T-helper 17 cell (primary cell): Measurements from ENCODE around the gene FIGNL2. TPM values are rescaled to one million over a fixed set of nuclear protein-coding genes. Genes with fewer than 3 reads are reported as not detected.
"Not testable (repeated sequence)": the region's sequence is repeated elsewhere in the genome, so short reads cannot be mapped to it uniquely, and the experiment has no call there.

ENCODE experiments used
- ATAC-seq: fragments of 150-1000 bp; cut with Tn5 transposase; 2 replicates; pipeline ENCODE4 v1.10.0; 2021; ENCODE audit warnings: mild to moderate bottlenecking, moderate library complexity
- DNase-seq, 3 donors: peaks; one replicate each; pipeline versions ENCODE4 v3.0.0 to v3.0.0-alpha.2; 2020 to 2021
- H3K9me3 ChIP-seq: one replicate; pipeline ENCODE4 v1.7.0; 2013; ENCODE audit warnings: low read length, mild to moderate bottlenecking; ENCODE audit not compliant: control insufficient read depth, poor library complexity, severe bottlenecking
- H3K27ac Mint-ChIP-seq: one replicate; pipeline ENCODE4 v1.8.0; 2022; ENCODE audit warnings: mild to moderate bottlenecking, moderate library complexity, mixed read lengths
- H3K27me3 Mint-ChIP-seq: one replicate; pipeline ENCODE4 v1.8.0; 2022; ENCODE audit warnings: mixed read lengths
- H3K36me3 Mint-ChIP-seq: one replicate; pipeline ENCODE4 v1.8.0; 2022; ENCODE audit warnings: low read depth, mixed read lengths
- H3K4me1 Mint-ChIP-seq: one replicate; pipeline ENCODE4 v1.8.0; 2022; ENCODE audit warnings: mild to moderate bottlenecking, mixed read lengths
- H3K4me3 Mint-ChIP-seq: one replicate; pipeline ENCODE4 v1.8.0; 2022; ENCODE audit warnings: mild to moderate bottlenecking, moderate library complexity, mixed read lengths
- total RNA-seq, 4 donors: library from RNA in 2 of 4; stranded (reverse) in 2 of 4; gene quantifications; one replicate each; pipeline ENCODE4 v1.2.3 and lab custom pipeline; 2022 to 2026

FIGNL2 gene
- total RNA-seq, 2 donors from 2014 or later = 0.42 to 0.76 TPM

DNA sequence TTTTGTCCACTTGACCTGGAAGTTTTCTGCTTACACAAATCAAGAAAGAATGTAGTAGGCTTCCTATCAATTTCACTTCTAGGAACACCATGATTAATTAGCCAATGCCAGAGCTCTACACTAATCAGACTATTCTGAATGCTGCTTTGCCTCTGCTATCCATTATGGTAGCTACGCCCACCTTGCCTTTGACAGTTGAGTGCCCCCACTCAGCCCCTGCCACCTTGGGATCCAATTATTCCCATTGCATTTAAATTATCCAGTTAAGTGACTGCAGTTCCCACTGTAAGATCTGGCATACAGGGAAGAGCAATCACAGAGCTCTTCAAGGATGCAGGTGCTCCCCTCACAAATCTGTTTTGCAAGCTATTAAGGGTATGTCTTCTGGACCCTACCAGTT is 47.5 kb downstream of the FIGNL2 start:
- H3K9me3 ChIP-seq = no peaks in the 10 kb centered on the region
- no peak for DNase-seq
- Mint-ChIP-seq H3K4me3 (no peak overlapping the region), H3K4me1 (no peaks in the 10 kb centered on the region), H3K36me3 (no peaks in the 10 kb centered on the region), H3K27me3 (no peaks in the 10 kb centered on the region), H3K27ac (no peak overlapping the region)
- no peak for ATAC-seq

DNA sequence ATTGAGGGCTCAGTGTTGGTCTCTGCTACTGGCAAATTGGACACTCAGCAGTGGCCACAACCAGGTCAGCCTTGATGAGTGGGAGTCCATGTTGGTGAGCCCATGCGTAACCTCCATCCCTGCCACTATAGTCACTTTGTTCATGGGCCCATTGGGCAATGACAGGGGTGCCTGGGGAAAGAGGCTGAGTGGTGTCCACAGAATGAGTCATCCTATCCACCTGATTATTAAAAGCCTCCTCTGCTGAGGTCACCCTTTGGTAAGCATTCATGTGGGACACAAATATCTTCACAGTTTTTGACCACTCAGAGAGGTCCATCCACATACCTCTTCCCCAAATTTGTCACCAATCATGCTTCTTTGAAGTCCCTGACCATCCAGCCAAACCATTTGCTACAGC is 50.0 kb downstream of the FIGNL2 start:
- no peak for DNase-seq
- ATAC-seq = no peak
- H3K27me3 Mint-ChIP-seq = no peaks in the 10 kb centered on the region
- no peaks in the 10 kb centered on the region for H3K9me3 ChIP-seq
- no peak overlapping the region for H3K4me3 Mint-ChIP-seq
- no peaks in the 10 kb centered on the region for H3K36me3 Mint-ChIP-seq
- no peak overlapping the region for H3K27ac Mint-ChIP-seq
- no peaks in the 10 kb centered on the region for H3K4me1 Mint-ChIP-seq

DNA sequence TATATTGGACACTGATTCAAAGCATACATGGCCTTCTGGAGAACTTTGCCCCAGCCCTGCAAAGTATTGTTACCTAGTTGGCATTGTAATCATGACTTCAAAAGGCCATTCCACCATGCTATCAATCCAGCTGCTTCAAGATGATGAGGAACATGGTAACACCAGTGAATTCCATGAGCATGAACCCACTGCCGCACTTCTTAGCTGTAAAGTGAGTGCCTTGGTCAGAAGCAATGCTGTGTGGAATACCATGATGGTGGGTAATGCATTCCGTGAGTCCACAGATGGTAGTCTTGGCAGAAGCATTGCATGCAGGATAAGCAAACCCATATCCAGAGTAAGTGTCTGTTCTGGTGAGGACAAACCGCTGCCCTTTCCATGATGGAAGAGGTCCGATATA is 50.5 kb downstream of the FIGNL2 start:
- not testable (repeated sequence) for H3K9me3 ChIP-seq, H3K4me3 Mint-ChIP-seq, H3K36me3 Mint-ChIP-seq, H3K27me3 Mint-ChIP-seq, H3K4me1 Mint-ChIP-seq, ATAC-seq, DNase-seq, H3K27ac Mint-ChIP-seq

DNA sequence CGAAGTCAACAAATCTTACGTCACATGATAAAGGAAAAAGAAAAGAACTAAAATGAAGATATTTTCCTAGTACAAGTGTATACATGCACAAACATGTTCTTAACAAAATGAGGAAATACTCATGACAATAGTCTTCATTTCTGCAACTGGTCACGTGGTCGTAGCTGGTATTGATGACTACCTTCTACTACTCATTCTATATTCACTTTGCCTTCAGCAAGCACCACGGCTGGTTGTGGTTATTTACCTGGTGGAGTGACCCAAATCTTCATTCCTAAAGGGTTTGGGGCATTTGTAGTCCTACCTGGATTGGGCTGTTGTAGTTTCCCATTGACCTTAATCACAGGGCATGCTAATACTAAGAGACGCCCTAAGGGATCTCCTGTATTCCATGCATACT is 51.2 kb downstream of the FIGNL2 start:
- Mint-ChIP-seq H3K36me3 (peaks cover 5% of the 10 kb centered on the region), H3K4me3 (no peak overlapping the region), H3K4me1 (no peaks in the 10 kb centered on the region), H3K27ac (no peak overlapping the region), H3K27me3 (no peaks in the 10 kb centered on the region)
- no peaks in the 10 kb centered on the region for H3K9me3 ChIP-seq
- DNase-seq (no peak), ATAC-seq (no peak)

DNA sequence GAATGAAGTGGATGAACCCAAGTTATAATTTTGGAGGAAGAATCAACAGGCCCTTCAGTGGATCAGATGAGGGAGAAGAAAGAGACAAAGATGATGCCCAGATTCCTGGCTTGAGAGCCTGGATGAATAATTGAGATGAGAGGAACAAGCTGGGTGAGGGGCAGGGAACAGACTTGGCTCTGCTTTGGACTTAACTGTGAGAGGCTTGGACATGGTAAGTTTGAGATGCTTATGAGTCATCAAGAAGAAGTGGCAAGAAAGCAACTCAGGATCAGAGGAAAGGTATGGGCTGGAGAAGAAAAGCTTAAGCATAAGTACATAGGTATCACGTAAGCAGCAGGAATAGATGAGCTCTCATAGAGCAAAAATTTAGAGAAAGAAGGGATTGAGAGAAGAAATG is 55.3 kb downstream of the FIGNL2 start:
- DNase-seq (no peak), ATAC-seq (no peak)
- Mint-ChIP-seq H3K27ac (no peak overlapping the region), H3K4me1 (no peaks in the 10 kb centered on the region), H3K27me3 (peaks cover 15% of the 10 kb centered on the region), H3K36me3 (peaks cover 5% of the 10 kb centered on the region), H3K4me3 (no peak overlapping the region)
- H3K9me3 ChIP-seq = no peaks in the 10 kb centered on the region

DNA sequence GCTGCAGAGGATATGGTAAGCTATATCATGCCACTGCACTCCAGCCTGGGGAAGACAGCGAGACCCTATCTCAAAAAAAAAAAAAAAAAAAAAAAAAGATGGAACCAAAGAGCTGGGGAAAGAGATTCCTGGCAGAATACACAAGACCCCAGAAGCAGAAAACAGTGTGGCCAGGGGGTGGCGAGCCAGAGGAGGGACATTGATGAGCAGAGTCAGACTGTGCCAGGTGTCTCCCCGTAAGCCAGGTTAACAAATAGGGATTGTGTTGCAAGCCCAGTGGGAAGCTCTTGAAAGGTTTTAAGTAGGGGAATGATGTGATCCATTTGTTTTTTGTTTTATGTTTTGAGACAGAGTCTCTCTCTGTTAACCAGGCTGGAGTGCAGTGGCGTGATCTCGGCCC is 56.1 kb downstream of the FIGNL2 start:
- no peak overlapping the region for H3K27ac Mint-ChIP-seq
- H3K4me3 Mint-ChIP-seq = no peak overlapping the region
- H3K9me3 ChIP-seq = no peaks in the 10 kb centered on the region
- no peak for ATAC-seq
- no peak for DNase-seq
- peaks cover 15% of the 10 kb centered on the region for H3K27me3 Mint-ChIP-seq
- no peaks in the 10 kb centered on the region for H3K4me1 Mint-ChIP-seq
- H3K36me3 Mint-ChIP-seq = peaks cover 5% of the 10 kb centered on the region

DNA sequence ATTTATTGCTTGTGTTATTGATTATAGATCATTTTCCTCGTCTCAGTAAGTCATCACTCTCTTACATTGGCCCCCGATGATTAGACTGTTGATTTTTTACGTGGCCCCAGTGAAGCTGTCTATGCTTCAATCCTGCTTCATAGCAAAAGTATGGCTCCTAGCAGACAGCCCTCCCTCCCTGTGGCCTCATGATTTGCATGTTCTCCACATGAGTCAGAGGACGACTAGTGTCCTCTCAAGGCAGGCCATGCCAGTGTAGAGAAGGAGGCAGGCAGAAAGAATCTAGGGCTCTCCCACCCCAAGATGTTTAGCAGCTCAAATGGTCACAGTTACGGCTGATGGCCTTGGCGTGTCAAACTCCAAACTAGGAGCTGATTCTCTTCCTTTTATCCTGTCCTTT is 59.6 kb downstream of the FIGNL2 start:
- peaks cover 5% of the 10 kb centered on the region for H3K36me3 Mint-ChIP-seq
- no peak for DNase-seq
- no peak overlapping the region for H3K27ac Mint-ChIP-seq
- H3K27me3 Mint-ChIP-seq = peaks cover 25% of the 10 kb centered on the region
- no peaks in the 10 kb centered on the region for H3K4me1 Mint-ChIP-seq
- ATAC-seq = no peak
- H3K9me3 ChIP-seq = no peaks in the 10 kb centered on the region
- no peak overlapping the region for H3K4me3 Mint-ChIP-seq

DNA sequence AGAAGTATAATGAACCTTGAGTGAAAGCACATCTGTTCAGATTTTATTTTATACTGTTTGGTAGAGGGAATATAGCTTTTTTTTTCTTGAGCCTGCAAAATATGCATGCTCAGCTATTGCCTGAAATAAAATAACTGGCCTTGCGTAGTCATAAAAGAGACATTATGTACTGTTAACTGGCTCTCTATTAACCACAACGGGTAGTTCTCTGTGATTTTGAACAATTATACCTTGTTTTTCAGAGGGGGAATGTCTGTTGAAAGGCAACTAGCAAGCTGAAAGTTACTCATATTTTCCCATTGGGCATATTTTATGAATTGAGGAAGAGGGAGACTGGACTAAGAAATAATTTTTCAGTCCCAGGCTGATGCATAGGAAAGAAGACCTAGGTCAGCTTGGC is 62.6 kb downstream of the FIGNL2 start:
- H3K9me3 ChIP-seq = no peaks in the 10 kb centered on the region
- Mint-ChIP-seq H3K27ac (no peak overlapping the region), H3K4me1 (no peaks in the 10 kb centered on the region), H3K4me3 (no peak overlapping the region), H3K36me3 (no peaks in the 10 kb centered on the region), H3K27me3 (peaks cover 37% of the 10 kb centered on the region)
- no peak for ATAC-seq
- DNase-seq = no peak

DNA sequence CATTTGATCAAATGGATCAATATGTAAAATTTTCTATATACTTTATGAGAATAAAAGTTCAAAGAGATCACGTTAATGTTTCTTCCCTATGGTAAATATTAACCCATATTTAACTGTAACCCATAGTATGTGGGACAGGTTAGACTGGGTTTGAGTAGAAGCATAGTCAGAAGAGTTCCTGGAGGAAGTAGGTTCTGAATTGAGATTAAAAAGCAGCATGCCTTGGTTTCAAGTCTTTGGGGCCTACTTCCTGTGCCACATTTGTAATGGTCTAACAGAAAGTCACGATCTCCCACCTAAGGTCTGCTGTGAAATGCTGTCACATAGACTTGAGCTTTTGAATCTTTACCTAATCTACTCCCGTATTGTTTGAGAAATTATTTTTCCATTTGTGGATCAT is 63.8 kb downstream of the FIGNL2 start:
- Mint-ChIP-seq H3K4me1 (no peaks in the 10 kb centered on the region), H3K27ac (no peak overlapping the region), H3K36me3 (no peaks in the 10 kb centered on the region), H3K4me3 (no peak overlapping the region), H3K27me3 (peaks cover 44% of the 10 kb centered on the region)
- no peak for ATAC-seq
- DNase-seq = no peak
- no peaks in the 10 kb centered on the region for H3K9me3 ChIP-seq

DNA sequence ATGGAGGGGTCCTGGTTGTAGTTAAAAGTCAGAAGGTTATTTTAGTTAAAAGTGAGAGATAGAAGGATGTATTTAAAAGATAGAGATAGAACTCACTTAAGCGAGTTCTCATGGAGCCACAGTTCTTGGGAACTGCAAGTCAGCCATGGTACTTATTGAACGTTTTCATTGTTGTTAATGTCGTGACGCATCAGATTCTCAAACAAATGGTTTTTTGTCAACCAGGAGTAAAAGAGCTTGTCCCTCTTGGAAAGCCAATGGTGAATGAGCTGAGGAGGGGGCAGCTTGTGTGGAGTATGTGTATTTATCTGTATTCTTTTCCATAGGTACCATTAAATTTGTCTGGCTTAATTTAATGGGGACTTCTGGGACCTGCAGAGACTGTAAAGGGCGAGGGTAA is 68.6 kb downstream of the FIGNL2 start:
- DNase-seq = no peak

DNA sequence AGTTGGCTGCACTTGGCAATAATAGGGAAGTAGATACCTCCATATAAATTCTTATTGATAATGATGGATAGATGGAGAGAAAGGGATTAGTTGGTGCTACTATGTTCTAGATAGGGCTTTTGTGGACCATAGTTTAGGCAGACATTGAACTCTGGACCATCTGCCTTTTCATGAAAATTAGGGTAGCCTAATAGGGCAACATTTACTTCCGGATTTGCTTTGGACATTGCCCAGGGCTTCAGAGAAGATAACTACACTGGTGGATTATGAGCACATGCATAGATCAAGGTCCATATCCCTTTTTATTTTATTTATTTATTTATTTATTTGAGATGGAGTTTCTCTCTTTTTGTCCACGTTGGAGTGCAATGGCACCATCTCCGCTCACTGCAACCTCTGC is 70.5 kb downstream of the FIGNL2 start:
- Mint-ChIP-seq H3K4me1 (no peaks in the 10 kb centered on the region), H3K36me3 (no peaks in the 10 kb centered on the region), H3K27me3 (peaks cover 40% of the 10 kb centered on the region), H3K4me3 (no peak overlapping the region), H3K27ac (no peak overlapping the region)
- no peaks in the 10 kb centered on the region for H3K9me3 ChIP-seq
- no peak for ATAC-seq
- DNase-seq = no peak

More for the DNA sequence above, 68.6 kb downstream of the FIGNL2 start:
- Mint-ChIP-seq H3K27ac (no peak overlapping the region), H3K36me3 (no peaks in the 10 kb centered on the region), H3K27me3 (peaks cover 31% of the 10 kb centered on the region), H3K4me3 (no peak overlapping the region), H3K4me1 (no peaks in the 10 kb centered on the region)
- ATAC-seq = no peak
- no peaks in the 10 kb centered on the region for H3K9me3 ChIP-seq

DNA sequence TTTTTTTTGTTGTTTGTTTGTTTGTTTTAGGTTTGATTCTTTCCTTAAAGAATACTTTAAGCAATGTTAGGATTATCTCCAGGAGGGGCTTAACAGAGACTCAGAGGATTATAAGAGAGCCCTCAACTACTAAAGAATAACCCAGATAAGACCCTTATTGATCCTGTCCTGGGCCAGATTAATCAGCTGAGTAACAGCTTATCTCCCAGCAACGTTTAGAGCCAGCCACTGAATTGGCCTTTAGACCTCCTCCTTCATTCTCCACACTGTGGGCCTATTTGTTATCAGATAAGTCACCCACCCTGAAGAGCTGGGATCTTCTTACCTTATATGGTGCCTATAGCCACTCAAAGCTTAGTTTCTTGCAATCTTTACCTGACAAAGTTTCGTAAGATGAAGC is 71.1 kb downstream of the FIGNL2 start:
- no peaks in the 10 kb centered on the region for H3K9me3 ChIP-seq
- DNase-seq (no peak), ATAC-seq (no peak)
- Mint-ChIP-seq H3K4me3 (no peak overlapping the region), H3K27me3 (peaks cover 37% of the 10 kb centered on the region), H3K27ac (no peak overlapping the region), H3K4me1 (no peaks in the 10 kb centered on the region), H3K36me3 (no peaks in the 10 kb centered on the region)

DNA sequence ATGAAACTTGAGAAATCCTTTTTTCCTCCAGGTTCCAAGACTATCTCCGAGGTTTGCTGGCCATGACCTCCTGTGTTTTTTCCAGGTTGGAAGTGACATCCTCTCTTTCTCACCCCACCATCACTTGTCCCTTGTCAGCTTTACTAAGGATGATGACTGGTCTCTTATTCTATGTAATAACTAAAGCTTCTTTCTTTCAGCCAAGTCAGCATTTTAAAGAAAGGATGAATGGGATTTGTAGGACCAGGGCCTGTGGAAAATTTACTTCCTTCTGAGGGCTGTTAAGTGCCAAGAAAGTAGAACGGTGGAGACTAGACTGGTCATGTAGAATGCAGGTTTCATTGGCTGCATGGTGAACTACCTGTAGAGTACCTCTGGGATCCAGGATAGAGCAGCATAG is 73.6 kb downstream of the FIGNL2 start:
- Mint-ChIP-seq H3K27me3 (peaks cover 33% of the 10 kb centered on the region), H3K4me1 (peaks cover 3% of the 10 kb centered on the region), H3K4me3 (no peak overlapping the region), H3K36me3 (peaks cover 4% of the 10 kb centered on the region), H3K27ac (no peak overlapping the region)
- DNase-seq (no peak), ATAC-seq (no peak)
- no peaks in the 10 kb centered on the region for H3K9me3 ChIP-seq

DNA sequence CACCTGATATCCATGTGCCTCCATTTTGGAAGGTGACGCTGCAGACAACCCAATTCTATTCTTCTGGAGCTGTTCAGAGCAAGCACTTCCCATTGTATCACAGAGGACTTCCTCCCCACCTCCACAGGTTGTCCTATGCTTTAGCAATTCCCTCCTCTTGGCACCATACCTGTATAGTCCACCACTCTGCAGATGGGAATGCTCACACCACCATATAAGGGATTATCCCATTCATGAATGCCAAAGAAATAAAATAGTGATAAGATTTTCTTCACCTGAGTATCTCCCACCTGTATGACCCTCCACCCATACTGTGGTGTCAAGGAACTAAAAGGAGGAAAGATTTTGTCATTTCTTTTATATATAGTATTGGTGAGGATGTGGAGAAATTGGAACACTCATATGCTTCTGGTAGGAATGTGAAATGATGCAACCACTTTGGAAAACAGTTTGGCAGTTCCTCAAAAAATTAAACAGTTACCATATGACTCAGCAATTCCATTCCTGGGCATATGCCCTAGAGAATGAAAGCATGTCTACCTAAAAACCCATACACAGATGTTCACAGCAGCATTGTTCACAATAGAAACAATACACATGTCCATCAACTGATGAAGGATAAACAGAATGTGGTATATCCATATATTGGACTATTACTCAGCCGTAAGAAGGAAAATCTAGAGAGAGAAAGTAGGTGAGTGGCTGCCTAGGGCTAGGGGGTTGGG is 75.2 kb downstream of the FIGNL2 start:
- peaks cover 4% of the 10 kb centered on the region for H3K36me3 Mint-ChIP-seq
- DNase-seq = no peak
- no peak overlapping the region for H3K27ac Mint-ChIP-seq
- peaks cover 3% of the 10 kb centered on the region for H3K4me1 Mint-ChIP-seq
- H3K27me3 Mint-ChIP-seq = peaks cover 32% of the 10 kb centered on the region
- no peak for ATAC-seq
- no peak overlapping the region for H3K4me3 Mint-ChIP-seq
- H3K9me3 ChIP-seq = no peaks in the 10 kb centered on the region
